ENCODE results near the gene MGAT1.
A peak's percentile ranks its signal among the peaks of the same experiment; 100 is the strongest.

The MGAT1 gene

GRCh38 chr5:180815293-180815917 is 12.8 kb upstream of the MGAT1 start:
- no peak for DNase-seq (ENCODE audit: extremely low read depth, low read depth)
- TF ChIP-seq CTCF (IDR thresholded peaks at IDR 0.05; ENCODE audit: low read depth, low read length), result no peak

DNA sequence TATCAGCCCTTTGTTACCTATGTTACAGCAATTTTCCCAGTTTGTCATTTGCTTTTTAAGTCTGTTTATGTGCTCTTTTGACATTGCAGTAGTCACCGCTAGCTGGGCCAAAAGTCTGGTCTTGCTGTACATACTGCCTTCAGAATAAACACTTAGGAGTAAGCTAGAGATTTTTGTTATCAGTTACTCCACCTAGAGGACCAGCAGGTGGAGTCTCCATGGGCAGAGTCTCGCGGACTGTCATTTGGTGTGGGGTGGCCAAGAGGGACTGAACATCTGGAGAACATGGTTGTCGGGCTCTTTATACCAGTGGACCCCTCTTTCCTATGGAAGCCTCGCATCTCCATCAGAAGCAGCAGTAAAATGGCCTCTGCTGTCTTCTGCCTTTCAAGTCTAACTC is 10.8 kb upstream of the MGAT1 start:
- TF ChIP-seq CTCF (IDR thresholded peaks at IDR 0.05; ENCODE audit: low read depth, low read length), result no peak
- DNase-seq (ENCODE audit: extremely low read depth, low read depth), result no peak

GRCh38 chr5:180811623-180812124 is 9.1 kb upstream of the MGAT1 start:
- no peak for TF ChIP-seq CTCF (IDR thresholded peaks at IDR 0.05; ENCODE audit: low read depth, low read length)
- DNase-seq (ENCODE audit: extremely low read depth, low read depth), result no peak

GRCh38 chr5:180810959-180811622 is 8.5 kb upstream of the MGAT1 start:
- DNase-seq (ENCODE audit: extremely low read depth, low read depth), result no peak
- TF ChIP-seq CTCF (IDR thresholded peaks at IDR 0.05; ENCODE audit: low read depth, low read length), result no peak

GRCh38 chr5:180810210-180810958 is 7.8 kb upstream of the MGAT1 start:
- no peak for TF ChIP-seq CTCF (IDR thresholded peaks at IDR 0.05; ENCODE audit: low read depth, low read length)

DNA sequence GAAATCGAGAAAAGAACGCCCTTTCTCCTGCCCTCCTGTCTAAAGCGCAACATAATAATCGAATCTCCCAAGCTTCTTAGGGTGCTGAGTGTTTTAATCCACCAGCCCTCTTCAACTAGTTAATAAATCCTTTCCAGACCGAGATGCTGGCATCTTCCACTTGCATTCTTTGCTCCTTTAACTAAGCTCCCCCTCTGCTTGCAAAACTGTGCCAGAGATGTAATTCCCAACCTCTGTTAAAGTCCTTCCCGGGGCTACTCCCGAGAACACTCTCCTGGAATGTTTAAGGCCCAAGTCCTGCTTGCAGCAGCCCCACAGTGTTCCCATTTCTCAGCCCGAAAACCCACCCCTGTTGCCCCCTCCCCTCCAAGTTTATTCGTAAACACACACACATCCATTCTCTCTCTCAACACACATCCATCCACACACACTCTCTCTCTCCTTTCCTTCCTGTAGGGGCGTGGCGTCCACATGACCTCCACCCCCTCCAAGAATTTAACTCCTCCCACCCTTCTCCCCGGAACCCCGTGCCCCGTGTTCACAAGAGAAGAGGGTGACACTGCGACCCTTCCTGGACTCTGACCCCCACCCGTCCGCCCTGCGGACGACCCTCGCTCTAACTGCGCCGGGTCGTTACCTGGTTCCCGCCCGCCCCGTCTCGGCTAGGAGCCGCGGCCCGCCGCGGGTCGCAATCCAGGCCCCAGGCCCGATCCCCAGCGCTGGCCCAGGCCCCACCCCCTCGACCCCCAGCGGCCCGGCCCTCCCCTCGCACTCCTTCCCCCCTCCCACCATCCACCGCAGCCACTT is 7.0 kb upstream of the MGAT1 start:
- peak; percentile 77 for DNase-seq (ENCODE audit: extremely low read depth, low read depth)
- no peak for TF ChIP-seq CTCF (IDR thresholded peaks at IDR 0.05; ENCODE audit: low read depth, low read length)

More at GRCh38 chr5:180810210-180810958, 7.8 kb upstream of the MGAT1 start:
- DNase-seq (ENCODE audit: extremely low read depth, low read depth), result peak; percentile 86

Measured in AG09319 (cell line).